Islet precursor cell (in vitro differentiated cells): ENCODE measurements around the gene DPH3.
"Not testable (repeated sequence)": the region's sequence is repeated elsewhere in the genome, so short reads cannot be mapped to it uniquely, and the experiment has no call there.

Source experiments
- DNase-seq: peaks from one replicate; pipeline ENCODE4 v3.0.0-alpha.2; 2018

The DPH3 gene

GRCh38 chr3:16264708-16265454 lies at the start of gene DPH3, which contains the start of gene OXNAD1:
Gene DPH3 (minus strand): TSS chr3:16264943. CDS start chr3:16264876, 67 bp downstream.
Gene OXNAD1 (plus strand): TSS chr3:16265212. CDS start chr3:16270953, 5,741 bp downstream.
- peak; percentile 100 for DNase-seq

- no peak for DNase-seq
Observed at GRCh38 chr3:16313886-16314645, 49.3 kb upstream of the DPH3 start.

DNA sequence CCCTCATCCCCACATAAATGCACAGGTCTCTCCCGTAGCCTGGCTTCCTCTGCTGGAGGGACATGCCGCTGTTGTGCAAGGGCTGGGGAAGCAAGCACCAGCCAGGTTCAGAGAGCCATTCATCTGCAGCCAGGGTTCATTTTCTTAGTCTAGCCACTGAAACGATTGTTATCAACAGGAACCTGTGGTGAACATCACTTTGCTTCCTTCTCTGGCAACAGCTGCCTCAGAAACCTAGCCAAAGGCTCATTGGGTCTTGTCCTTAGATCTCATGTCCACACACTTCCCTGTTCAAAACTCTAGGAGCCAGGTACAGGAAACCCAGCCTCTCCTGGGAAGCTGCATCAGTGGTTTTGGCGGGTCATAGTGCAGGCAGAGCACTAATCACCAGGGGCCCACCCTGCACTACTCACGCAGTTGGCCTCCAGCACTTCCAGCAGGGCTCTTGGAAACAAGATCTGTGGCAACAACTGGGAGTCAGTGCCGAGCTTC lies 47.3 kb upstream of the DPH3 start:
- no peak for DNase-seq

- not testable (repeated sequence) for DNase-seq
Observed at GRCh38 chr3:16310486-16310885, 45.7 kb upstream of the DPH3 start.

DNA sequence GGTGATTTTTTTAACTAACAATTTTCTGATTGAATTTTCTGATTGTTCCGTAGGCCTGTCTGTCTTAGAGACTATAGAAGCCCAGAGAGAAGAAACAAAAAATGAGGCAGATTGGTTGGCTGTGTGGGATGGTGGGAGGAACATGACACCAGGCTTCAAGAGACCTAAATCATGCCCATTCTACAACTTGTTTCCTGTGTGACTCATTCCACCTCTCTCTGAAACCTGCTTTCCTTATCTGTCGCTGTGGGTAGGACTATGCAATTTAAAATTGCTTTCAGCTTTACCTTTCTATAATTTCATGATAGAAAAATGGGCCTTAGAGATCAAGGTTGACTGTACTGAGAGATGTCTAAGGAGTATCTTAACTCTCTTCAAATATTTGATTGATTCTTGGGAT lies 44.8 kb upstream of the DPH3 start:
- DNase-seq: no peak

- no peak for DNase-seq
Observed at GRCh38 chr3:16308727-16309126, 44.0 kb upstream of the DPH3 start.

DNA sequence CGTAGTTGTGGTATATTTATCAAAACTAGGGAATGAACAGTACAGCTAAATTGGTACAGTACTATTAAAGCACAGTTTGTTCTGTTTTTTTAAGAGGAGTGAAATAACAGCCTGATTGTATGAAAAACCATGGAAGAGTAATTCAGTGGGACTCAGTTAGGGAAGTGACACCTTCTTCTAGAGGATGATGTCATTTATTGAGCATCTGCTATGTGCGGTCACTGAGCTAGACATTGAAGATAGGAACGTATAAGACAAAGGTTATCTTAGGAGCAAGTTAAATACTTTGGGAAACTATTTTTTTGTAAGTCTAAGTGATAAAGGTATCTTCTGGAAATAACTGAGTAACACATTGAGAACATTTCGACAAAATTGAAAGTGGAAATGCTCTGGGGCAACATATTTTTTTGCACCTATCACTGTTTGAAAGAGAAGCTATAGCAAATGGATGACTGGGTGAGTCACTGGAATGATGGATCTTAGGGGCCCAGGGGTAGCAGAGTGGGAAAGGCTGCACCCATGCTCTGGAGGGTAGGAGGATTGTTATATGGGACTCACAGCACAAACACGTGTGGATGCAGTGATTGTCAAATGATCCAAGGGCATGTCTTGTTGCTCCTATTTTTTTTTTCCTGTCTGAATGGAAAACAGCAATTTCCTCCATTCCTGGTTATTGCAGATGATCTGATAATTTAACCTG lies 43.2 kb upstream of the DPH3 start:
- DNase-seq: no peak

DNA sequence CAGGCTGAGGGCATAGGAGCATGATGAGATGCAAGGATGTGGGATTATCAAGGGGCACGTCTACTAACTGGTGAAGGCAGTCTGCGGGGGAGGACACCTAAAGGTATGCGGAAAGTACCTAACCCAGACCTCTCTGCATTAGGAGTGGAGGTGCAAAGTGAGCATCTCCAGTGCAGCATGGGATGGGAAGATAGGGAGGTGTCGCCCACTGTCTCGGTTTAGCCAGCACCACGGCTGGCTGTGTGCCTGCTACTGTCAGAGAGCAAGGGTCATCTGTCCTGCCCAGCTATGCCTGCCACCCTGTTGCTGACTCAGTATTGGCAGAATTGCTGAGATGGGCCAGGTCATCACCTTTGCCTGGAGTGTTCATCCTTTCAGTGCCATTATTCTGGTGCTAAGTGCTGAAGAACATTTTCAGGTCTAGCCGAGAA lies 40.4 kb upstream of the DPH3 start:
- no peak for DNase-seq

DNA sequence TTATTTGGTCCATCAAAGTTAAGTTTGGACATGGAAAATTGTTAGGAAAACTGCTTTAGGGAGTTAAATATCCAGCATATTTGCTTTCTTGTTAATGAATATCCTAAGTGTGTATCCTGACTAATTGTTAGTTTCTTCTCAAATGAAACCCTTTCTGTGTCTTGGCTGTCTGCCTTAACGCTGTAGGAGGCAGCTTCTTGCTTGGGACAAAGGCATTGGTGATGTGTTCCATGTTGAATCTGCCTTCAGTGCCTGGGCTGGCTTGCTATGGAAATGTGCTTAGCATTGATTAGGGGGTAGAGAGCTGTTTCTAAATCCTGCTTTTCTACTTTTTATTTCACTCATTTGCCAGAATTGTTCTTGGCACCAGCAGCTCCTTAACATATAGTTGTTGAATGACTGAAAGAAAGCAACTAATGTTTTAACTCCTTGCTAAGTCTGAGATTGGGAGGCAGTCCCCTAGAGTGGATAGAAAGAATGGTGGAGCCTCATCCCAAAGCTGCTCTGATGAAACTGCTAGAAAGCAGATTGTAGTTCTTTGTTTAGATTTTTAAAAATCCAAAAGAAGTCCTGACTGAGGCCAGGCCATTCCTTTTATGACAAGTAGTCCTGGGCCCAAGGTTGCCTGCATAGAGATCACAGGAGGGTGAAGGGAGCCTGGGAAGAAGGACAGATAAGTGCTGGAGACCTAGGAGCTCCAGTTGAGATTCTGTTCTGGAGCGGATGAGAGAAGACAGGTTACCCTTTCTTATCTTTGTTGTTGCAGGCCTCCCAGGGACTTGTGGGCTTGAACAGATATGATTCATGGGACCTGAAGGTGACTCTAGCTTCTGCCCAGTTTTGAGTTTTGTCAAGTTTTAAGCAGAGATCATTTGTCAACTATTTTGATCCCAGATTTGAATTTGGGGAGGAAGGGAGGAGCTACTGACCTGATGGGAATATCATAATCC lies 39.6 kb upstream of the DPH3 start:
- DNase-seq: no peak

DNA sequence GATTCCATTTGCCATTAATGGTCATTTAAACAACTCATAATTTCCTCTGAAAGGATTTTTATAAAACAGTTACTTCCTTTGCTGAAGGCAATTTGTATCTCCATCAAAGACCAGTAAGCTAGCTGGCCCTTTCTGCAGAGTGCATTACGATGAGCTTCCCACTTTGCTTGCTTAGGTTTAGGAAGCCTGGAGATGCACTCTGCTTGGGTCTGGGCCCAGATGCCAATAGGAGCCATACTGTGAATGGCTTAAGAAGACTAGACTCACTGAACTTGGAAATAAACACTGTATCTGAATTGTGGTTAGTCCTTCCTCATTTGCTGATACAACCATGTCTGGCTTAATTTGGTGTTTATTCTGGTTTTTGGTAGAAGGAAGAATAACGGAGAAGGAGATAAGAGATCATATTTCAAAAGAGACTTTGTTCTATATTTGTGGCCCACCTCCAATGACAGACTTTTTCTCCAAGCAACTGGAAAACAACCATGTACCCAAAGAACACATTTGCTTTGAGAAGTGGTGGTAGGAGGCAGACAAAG lies 38.4 kb upstream of the DPH3 start:
- no peak for DNase-seq

- DNase-seq: no peak
Observed at GRCh38 chr3:16302082-16302631, 37.4 kb upstream of the DPH3 start.

- no peak for DNase-seq
Observed at GRCh38 chr3:16301507-16301906, 36.8 kb upstream of the DPH3 start.

DNA sequence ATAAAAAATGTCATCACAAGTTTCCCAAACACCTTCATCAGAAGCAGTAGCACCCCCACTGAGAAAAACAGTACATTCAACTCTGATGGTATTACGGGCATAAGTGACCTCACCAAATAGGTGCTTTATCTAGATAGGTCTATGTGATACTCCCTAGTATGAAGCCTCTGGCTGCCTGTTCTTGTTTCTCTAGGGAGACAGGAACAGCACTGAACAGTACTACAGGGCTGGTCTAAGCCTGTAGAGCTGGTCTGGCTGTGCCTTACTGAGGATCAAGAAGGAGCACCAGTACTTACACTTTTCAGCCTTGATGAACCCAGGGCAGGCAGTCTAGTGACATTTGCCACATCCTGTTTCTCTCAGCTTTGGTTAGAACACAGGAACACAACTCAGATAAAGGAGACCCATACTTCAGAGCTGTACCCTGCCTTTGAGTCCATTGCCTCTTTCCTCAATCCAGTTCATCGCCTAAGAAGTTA lies 36.2 kb upstream of the DPH3 start:
- DNase-seq: no peak

GRCh38 chr3:16300307-16300706 lies 35.6 kb upstream of the DPH3 start:
- no peak for DNase-seq

DNA sequence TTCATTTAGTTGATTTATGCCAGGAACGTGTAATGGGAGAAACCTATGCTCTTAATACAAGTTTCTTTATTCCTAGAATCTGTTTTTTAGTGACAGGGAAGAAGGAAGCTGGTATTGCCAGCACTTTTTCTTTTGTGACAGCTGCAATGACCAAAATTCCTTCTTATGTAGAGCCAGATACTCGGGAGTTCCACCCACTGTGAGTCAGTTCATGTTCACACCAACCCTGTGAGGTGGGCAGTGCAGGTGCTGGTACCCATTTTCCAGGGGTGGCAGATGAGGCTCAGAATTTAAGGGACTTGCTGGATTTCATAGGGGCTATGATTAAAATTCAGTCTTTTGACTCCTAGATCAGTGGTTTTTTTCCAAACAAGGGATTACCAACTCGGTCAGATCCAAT lies 35.0 kb upstream of the DPH3 start:
- no peak for DNase-seq

GRCh38 chr3:16298891-16299290 lies 34.1 kb upstream of the DPH3 start:
- DNase-seq: no peak

DNA sequence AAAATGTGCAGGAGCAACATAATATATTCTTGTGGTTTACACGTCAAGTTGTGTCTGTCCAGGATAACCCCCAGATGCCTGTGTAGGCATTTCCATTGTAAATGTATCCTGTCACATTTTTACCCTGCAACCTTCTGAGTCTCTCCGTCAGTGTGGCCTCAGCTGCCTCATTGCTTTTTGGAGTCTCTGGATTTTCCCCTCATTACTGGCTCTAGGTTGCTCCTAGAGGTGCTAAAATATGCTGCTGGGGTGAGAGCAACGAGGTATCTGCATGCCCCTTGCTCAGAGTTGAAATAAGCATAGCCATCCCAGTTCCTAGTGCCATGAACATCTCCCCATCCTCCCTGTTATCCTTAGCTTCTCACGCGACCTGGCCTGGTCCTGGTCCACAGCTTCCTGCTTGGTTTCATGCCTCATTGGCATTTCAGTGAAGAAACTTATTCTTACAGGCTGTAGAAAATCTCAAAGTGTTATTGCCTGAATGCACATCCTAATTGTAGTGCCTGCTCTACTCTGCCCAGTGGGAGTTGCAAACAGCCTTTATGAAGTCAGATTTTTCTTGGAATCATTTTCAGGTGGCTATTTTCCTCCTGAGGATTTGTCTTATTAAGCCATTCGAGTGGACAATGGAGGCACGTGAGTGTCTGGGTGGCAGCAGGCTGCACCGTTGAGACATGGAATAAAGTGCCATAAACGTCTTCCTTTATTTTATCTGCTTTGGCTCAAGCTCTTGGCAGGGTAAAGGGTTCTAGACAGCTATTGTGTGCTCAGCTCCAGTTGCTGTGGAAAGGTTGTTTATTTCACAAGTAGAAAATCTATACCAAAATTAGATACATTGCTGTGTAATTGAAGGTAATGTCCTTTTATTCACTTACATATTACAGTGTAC lies 33.5 kb upstream of the DPH3 start:
- DNase-seq: no peak

DNA sequence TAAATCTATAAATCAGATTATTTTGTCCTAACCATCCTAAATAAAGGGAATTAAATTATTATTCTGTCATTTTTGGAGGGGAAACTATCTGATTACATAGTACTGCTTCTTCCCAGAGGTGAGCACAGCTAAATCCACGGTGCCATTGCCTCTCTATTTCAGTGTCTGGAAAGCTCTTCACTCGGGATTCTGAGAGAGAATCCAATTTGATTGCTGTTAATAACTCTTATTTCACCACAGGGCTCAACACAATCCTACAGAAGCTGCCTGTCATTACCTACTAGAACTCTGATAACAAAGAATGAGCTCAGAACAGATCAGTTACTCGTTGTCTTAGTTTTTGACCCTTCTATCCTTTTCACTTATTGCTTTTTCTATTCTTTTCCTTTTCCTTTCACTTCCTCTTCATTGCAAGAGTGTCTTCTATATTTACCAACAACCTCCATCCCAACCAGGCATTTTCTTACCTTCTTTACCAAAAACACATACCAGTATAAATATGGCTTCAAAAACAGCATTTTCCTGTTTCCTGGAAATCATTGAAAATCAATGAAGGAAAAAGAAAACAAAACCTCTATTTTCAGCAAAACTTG lies 30.7 kb upstream of the DPH3 start:
- no peak for DNase-seq

- DNase-seq: no peak
Observed at GRCh38 chr3:16294844-16295243, 30.1 kb upstream of the DPH3 start.

GRCh38 chr3:16290827-16291196 lies 26.1 kb upstream of the DPH3 start:
- DNase-seq: no peak
